ENCODE measurements around the gene TBC1D30. TPM values are rescaled to one million over a fixed set of nuclear protein-coding genes. Genes with fewer than 3 reads are reported as not detected.
"Not testable (repeated sequence)": the region's sequence is repeated elsewhere in the genome, so short reads cannot be mapped to it uniquely, and the experiment has no call there.

Gene TBC1D30, protein sequence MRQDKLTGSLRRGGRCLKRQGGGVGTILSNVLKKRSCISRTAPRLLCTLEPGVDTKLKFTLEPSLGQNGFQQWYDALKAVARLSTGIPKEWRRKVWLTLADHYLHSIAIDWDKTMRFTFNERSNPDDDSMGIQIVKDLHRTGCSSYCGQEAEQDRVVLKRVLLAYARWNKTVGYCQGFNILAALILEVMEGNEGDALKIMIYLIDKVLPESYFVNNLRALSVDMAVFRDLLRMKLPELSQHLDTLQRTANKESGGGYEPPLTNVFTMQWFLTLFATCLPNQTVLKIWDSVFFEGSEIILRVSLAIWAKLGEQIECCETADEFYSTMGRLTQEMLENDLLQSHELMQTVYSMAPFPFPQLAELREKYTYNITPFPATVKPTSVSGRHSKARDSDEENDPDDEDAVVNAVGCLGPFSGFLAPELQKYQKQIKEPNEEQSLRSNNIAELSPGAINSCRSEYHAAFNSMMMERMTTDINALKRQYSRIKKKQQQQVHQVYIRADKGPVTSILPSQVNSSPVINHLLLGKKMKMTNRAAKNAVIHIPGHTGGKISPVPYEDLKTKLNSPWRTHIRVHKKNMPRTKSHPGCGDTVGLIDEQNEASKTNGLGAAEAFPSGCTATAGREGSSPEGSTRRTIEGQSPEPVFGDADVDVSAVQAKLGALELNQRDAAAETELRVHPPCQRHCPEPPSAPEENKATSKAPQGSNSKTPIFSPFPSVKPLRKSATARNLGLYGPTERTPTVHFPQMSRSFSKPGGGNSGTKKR
- 14.3 TPM for polyA plus RNA-seq
- long read RNA-seq, donor 1, result 0 reads
- long read RNA-seq, donor 2, result 0 reads
- long read RNA-seq, donor 3, result 0 reads
- long read RNA-seq, donor 4, result 0 reads
- long read RNA-seq, donor 5, result 0 reads
- long read RNA-seq, donor 6, result 0 reads
- long read RNA-seq, donor 7, result 0 reads
- long read RNA-seq, donor 8, result 0 reads
- long read RNA-seq, donor 9, result 0 reads
- long read RNA-seq, donor 10, partial matches to known transcripts, result 6 of 6 reads
- long read RNA-seq, donor 10, other reads (novel, unspliced or antisense), result 0 of 6 reads
- long read RNA-seq, donor 11, result 0 reads

DNA sequence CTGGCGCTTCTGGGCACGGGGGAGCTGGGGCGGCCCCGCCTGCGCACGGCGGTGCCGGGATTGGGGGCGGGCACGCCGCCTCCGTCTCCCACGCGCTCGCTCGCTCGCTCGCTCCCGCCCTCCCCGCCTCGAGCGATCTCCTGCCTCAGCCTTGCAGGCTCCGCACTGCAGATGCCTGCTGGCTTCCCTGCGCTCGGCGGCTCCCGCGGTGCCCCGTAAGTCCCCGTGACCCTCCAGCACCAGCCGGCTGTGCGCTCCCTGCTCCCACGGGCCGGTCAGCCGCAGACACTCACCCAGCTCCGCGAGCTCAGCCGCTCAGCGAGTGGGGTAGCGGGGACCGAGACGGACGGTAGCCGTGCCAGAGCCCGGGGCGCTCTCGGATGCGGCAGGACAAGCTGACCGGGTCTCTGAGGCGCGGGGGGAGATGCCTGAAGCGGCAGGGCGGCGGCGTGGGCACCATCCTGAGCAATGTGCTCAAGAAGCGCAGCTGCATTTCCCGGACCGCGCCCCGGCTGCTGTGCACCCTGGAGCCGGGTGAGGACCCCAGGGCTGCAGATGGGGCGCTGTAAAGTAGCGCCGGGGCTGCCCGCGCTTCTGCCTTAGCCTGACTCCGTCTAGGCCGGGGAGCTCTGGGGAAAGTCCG lies at the start of gene TBC1D30:
TSS of gene TBC1D30 (plus strand) at position 148 of the 643 bp plus-strand sequence. CDS start at position 381, 233 bp downstream.
- H3K27ac ChIP-seq (ENCODE audit: low read length), result no peak within 1 kb of the TSS
- H3K4me3 ChIP-seq (ENCODE audit: low read length), result peak within 1 kb of the TSS; percentile 35
- no peaks in the 10 kb centered on the region for H3K36me3 ChIP-seq (ENCODE audit: control insufficient read depth, insufficient read depth, low read length)
- peaks cover 38% of the 10 kb centered on the region for H3K27me3 ChIP-seq (ENCODE audit: control insufficient read depth, insufficient read depth, low read length)
- WGBS (ENCODE audit: insufficient coverage, low lambda C conversion rate), result no CpG with 5 or more reads among the region's 69 CpGs
- peaks cover 17% of the 10 kb centered on the region for H3K4me1 ChIP-seq (ENCODE audit: control insufficient read depth, insufficient read depth, low read length)
- DNase-seq, result peak in 1 of 2 donors; percentile 49
- H3K9me3 ChIP-seq (ENCODE audit: control insufficient read depth, low read depth, low read length), result peaks cover 16% of the 10 kb centered on the region

DNA sequence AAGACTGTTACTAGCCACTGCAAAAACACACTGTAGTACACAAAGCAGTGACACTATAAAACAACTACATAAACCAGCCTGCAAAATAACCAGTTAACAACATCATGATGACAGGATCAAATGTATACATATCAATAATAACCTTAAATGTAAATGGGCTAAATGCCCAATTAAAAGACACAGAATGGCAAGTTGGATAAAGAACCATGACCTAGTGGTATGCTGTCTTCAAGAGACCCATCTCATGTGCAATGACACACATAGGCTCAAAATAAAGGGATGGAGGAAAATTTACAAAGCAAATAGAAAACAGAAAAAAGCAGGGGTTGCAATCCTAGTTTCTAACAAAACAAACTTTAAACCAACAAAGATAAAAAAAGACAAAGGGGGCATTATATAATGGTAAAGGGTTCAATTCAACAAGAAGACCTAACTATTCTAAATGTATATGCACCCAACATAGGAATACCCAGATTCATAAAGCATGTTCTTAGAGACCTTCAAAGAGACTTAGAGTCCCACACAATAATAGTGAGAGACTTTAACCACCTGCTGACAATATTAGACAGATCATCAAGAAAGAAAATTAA lies 49.2 kb upstream of the TBC1D30 start:
- not testable (repeated sequence) for H3K4me3 ChIP-seq (ENCODE audit: low read length); H3K9me3 ChIP-seq (ENCODE audit: control insufficient read depth, low read depth, low read length); H3K27me3 ChIP-seq (ENCODE audit: control insufficient read depth, insufficient read depth, low read length); DNase-seq; H3K36me3 ChIP-seq (ENCODE audit: control insufficient read depth, insufficient read depth, low read length); H3K27ac ChIP-seq (ENCODE audit: low read length)
- peaks cover 13% of the 10 kb centered on the region for H3K4me1 ChIP-seq (ENCODE audit: control insufficient read depth, insufficient read depth, low read length)

GRCh38 chr12:64779354-64779974 lies 45.0 kb upstream of the TBC1D30 start:
- peak; percentile 75 to 90 for DNase-seq
- peak overlapping the region; percentile 82 for H3K27ac ChIP-seq (ENCODE audit: low read length)
- H3K9me3 ChIP-seq (ENCODE audit: control insufficient read depth, low read depth, low read length), result peaks cover 7% of the 10 kb centered on the region
- WGBS (ENCODE audit: insufficient coverage, low lambda C conversion rate), result 21% methylated on average over 3 of the region's 10 CpGs
- no peak overlapping the region for H3K4me3 ChIP-seq (ENCODE audit: low read length)
- peaks cover 13% of the 10 kb centered on the region for H3K27me3 ChIP-seq (ENCODE audit: control insufficient read depth, insufficient read depth, low read length)
- peaks cover 14% of the 10 kb centered on the region for H3K4me1 ChIP-seq (ENCODE audit: control insufficient read depth, insufficient read depth, low read length)
- H3K36me3 ChIP-seq (ENCODE audit: control insufficient read depth, insufficient read depth, low read length), result no peaks in the 10 kb centered on the region

GRCh38 chr12:64780132-64780530 lies 44.3 kb upstream of the TBC1D30 start:
- peaks cover 13% of the 10 kb centered on the region for H3K27me3 ChIP-seq (ENCODE audit: control insufficient read depth, insufficient read depth, low read length)
- peak overlapping the region; percentile 82 for H3K27ac ChIP-seq (ENCODE audit: low read length)
- H3K9me3 ChIP-seq (ENCODE audit: control insufficient read depth, low read depth, low read length), result peaks cover 4% of the 10 kb centered on the region
- peak overlapping the region; percentile 61 for H3K4me3 ChIP-seq (ENCODE audit: low read length)
- no peak for DNase-seq
- H3K36me3 ChIP-seq (ENCODE audit: control insufficient read depth, insufficient read depth, low read length), result no peaks in the 10 kb centered on the region
- WGBS (ENCODE audit: insufficient coverage, low lambda C conversion rate), result no CpG with 5 or more reads among the region's 15 CpGs
- H3K4me1 ChIP-seq (ENCODE audit: control insufficient read depth, insufficient read depth, low read length), result peaks cover 14% of the 10 kb centered on the region

DNA sequence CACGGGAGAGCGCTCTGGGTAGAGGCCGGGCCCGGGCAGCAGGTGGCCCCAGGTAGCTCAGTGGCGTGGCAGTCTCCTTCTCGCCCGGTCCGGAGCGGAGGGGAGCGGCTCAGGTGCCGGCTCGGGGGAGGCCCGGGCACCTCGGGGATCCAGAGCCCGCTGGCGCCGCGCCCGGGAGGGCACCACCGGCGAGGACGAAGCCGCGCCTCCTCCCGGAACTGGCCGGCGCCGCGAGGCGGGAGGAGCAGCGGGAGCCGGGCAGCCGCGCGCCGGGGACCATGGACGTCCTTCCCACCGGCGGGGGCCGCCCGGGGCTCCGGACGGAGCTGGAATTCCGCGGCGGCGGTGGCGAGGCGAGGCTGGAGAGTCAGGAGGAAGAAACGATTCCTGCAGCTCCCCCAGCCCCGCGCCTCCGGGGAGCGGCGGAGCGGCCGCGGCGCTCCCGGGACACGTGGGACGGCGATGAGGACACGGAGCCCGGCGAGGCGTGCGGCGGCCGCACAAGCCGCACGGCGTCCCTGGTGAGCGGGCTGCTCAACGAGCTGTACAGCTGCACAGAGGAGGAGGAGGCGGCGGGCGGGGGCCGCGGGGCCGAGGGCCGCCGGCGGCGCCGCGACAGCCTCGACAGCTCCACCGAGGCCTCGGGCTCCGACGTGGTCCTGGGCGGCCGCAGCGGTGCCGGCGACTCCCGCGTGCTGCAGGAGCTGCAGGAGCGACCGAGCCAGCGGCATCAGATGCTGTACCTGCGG lies 43.7 kb upstream of the TBC1D30 start:
- Histone ChIP-seq H3K27ac (ENCODE audit: low read length) (peak overlapping the region; percentile 82), H3K9me3 (ENCODE audit: control insufficient read depth, low read depth, low read length) (peaks cover 4% of the 10 kb centered on the region), H3K4me1 (ENCODE audit: control insufficient read depth, insufficient read depth, low read length) (peaks cover 14% of the 10 kb centered on the region), H3K4me3 (ENCODE audit: low read length) (peak overlapping the region; percentile 61), H3K27me3 (ENCODE audit: control insufficient read depth, insufficient read depth, low read length) (peaks cover 13% of the 10 kb centered on the region), H3K36me3 (ENCODE audit: control insufficient read depth, insufficient read depth, low read length) (no peaks in the 10 kb centered on the region)
- no CpG with 5 or more reads among the region's 103 CpGs for WGBS (ENCODE audit: insufficient coverage, low lambda C conversion rate)
- peak in 1 of 2 donors; percentile 78 for DNase-seq

- no peaks in the 10 kb centered on the region for H3K9me3 ChIP-seq (ENCODE audit: control insufficient read depth, low read depth, low read length)
- H3K27me3 ChIP-seq (ENCODE audit: control insufficient read depth, insufficient read depth, low read length), result peaks cover 13% of the 10 kb centered on the region
- peaks cover 14% of the 10 kb centered on the region for H3K4me1 ChIP-seq (ENCODE audit: control insufficient read depth, insufficient read depth, low read length)
- H3K36me3 ChIP-seq (ENCODE audit: control insufficient read depth, insufficient read depth, low read length), result no peaks in the 10 kb centered on the region
- DNase-seq, result peak in 1 of 2 donors; percentile 65
- peak overlapping the region; percentile 82 for H3K27ac ChIP-seq (ENCODE audit: low read length)
- H3K4me3 ChIP-seq (ENCODE audit: low read length), result peak overlapping the region; percentile 61
- WGBS (ENCODE audit: insufficient coverage, low lambda C conversion rate), result 0% methylated on average over 1 of the region's 39 CpGs
Observed at GRCh38 chr12:64781280-64782190, 42.9 kb upstream of the TBC1D30 start.

GRCh38 chr12:64782191-64782876 lies 42.1 kb upstream of the TBC1D30 start:
- H3K36me3 ChIP-seq (ENCODE audit: control insufficient read depth, insufficient read depth, low read length), result no peaks in the 10 kb centered on the region
- peaks cover 14% of the 10 kb centered on the region for H3K4me1 ChIP-seq (ENCODE audit: control insufficient read depth, insufficient read depth, low read length)
- DNase-seq, result peak in 1 of 2 donors; percentile 45
- peak overlapping the region; percentile 61 for H3K4me3 ChIP-seq (ENCODE audit: low read length)
- H3K27ac ChIP-seq (ENCODE audit: low read length), result peak overlapping the region; percentile 82
- H3K27me3 ChIP-seq (ENCODE audit: control insufficient read depth, insufficient read depth, low read length), result peaks cover 13% of the 10 kb centered on the region
- no peaks in the 10 kb centered on the region for H3K9me3 ChIP-seq (ENCODE audit: control insufficient read depth, low read depth, low read length)
- WGBS (ENCODE audit: insufficient coverage, low lambda C conversion rate), result 0% methylated on average over 1 of the region's 6 CpGs

DNA sequence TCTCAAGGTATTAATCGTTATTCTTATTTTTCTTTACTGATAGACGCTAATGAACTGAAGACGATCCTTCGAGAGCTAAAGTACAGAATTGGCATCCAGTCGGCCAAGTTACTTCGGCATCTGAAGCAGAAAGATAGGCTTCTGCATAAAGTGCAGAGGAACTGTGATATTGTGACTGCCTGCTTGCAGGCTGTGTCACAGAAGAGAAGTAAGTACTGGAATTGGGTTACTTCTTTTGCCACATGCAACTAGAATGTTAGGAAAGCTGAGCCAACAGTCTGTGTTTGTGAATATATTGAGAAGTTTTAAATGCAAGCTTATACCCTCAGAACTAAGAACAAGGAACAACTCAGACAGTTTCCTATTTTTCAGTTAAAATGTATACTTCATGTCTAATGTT lies 38.6 kb upstream of the TBC1D30 start:
- no peaks in the 10 kb centered on the region for H3K36me3 ChIP-seq (ENCODE audit: control insufficient read depth, insufficient read depth, low read length)
- no peaks in the 10 kb centered on the region for H3K9me3 ChIP-seq (ENCODE audit: control insufficient read depth, low read depth, low read length)
- H3K4me1 ChIP-seq (ENCODE audit: control insufficient read depth, insufficient read depth, low read length), result peaks cover 5% of the 10 kb centered on the region
- H3K27ac ChIP-seq (ENCODE audit: low read length), result no peak overlapping the region
- H3K4me3 ChIP-seq (ENCODE audit: low read length), result no peak overlapping the region
- DNase-seq, result no peak
- WGBS (ENCODE audit: insufficient coverage, low lambda C conversion rate), result no CpG with 5 or more reads among the region's 6 CpGs
- H3K27me3 ChIP-seq (ENCODE audit: control insufficient read depth, insufficient read depth, low read length), result peaks cover 8% of the 10 kb centered on the region
